Naive thymus-derived CD8-positive, alpha-beta T cell (primary cell): ENCODE results near the gene SLC7A14. TPM values are rescaled to one million over a fixed set of nuclear protein-coding genes. Genes with fewer than 3 reads are reported as not detected.

Experiments
- ATAC-seq, 2 donors: fragments of 150-1000 bp; cut with Tn5 transposase in 1 of 2; sonication (Bioruptor Pico), chemical (Tn5 transposase) in 1 of 2; 1 replicate in 1 of 2; 2 replicates in 1 of 2; pipeline ENCODE4 v1.10.0; 2021; ENCODE audit warnings: mild to moderate bottlenecking in 2 of 2, moderate library complexity in 2 of 2
- POLR2A ChIA-PET: fragments of 350-600 bp; sonication (Branson Sonifier 250); formaldehyde crosslinking; loops from one replicate; lab custom pipeline; 2021; ENCODE audit warnings: antibody characterized with exemption; lab: Charles Lee
- DNase-seq, 10 donors: peaks; one replicate each; pipeline versions ENCODE4 v3.0.0 to v3.0.0-alpha.2; 2020 to 2022
- H3K27ac Mint-ChIP-seq, 10 donors: one replicate each; pipeline ENCODE4 v1.8.0; 2020 to 2022; ENCODE audit warnings: mild to moderate bottlenecking in 10 of 10, mixed read lengths in 10 of 10, moderate library complexity in 4 of 10, inconsistent platforms in 1 of 10
- H3K27me3 Mint-ChIP-seq, 5 donors: one replicate each; pipeline ENCODE4 v1.8.0; 2021 to 2022; ENCODE audit warnings: mixed read lengths in 5 of 5
- H3K36me3 Mint-ChIP-seq, 3 donors: one replicate each; pipeline ENCODE4 v1.8.0; 2020 to 2022; ENCODE audit warnings: mixed read lengths in 3 of 3, mild to moderate bottlenecking in 2 of 3, inconsistent platforms in 1 of 3
- H3K4me1 Mint-ChIP-seq, 4 donors: one replicate each; pipeline ENCODE4 v1.8.0; 2021 to 2022; ENCODE audit warnings: mixed read lengths in 4 of 4
- H3K4me3 Mint-ChIP-seq, 10 donors: one replicate each; pipeline ENCODE4 v1.8.0; 2020 to 2022; ENCODE audit warnings: mild to moderate bottlenecking in 10 of 10, mixed read lengths in 10 of 10, moderate library complexity in 6 of 10, inconsistent platforms in 1 of 10
- H3K9me3 Mint-ChIP-seq, 9 donors: one replicate each; pipeline ENCODE4 v1.8.0; 2020 to 2022; ENCODE audit warnings: mixed read lengths in 9 of 9, mild to moderate bottlenecking in 3 of 9, inconsistent platforms in 1 of 9, moderate library complexity in 1 of 9
- polyA plus RNA-seq, 3 donors: library from polyadenylated mRNA; unstranded; fragments of 300-500 nt; fragmentation: Illumina TruSeq; gene quantifications; one replicate each; pipeline ENCODE4 v1.2.3, GENCODE V29; 2021
- total RNA-seq, 8 experiments: library from RNA in 2 of 8; stranded (reverse) in 2 of 8; gene quantifications; one replicate each; pipeline ENCODE4 v1.2.3 and lab custom pipeline; 2021 to 2026

The SLC7A14 gene
- total and polyA plus RNA-seq, 5 experiments from 2014 or later, result not detected

DNA sequence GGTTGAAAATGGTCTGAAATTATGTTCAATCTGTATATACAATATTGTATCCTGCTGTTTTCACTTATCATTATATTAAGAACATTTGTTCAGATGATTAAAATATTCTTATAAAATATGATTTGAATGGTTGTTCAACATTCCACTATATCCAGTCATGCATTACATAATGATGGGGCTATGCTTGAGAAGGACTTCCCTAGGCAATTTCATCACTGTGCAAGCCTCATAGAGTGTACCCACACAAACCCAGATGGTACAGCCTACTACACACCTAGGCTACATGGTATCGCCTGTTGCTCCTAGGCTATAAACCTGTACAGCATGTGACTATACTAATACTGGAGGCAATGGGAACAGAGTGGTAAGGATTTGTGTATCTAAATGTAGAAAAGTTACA lies 30.5 kb downstream of the SLC7A14 start:
- peaks cover 0 to 2% (median 0%) of the 10 kb centered on the region in 9 donors for H3K9me3 Mint-ChIP-seq
- no peak overlapping the region for H3K4me3 Mint-ChIP-seq
- ATAC-seq, result no peak
- no peaks in the 10 kb centered on the region for H3K36me3 Mint-ChIP-seq
- no peak overlapping the region for H3K27ac Mint-ChIP-seq
- H3K4me1 Mint-ChIP-seq, result no peaks in the 10 kb centered on the region
- POLR2A ChIA-PET, result no interaction called here
- DNase-seq, result no peak
- peaks cover 17 to 46% (median 20%) of the 10 kb centered on the region in 5 donors for H3K27me3 Mint-ChIP-seq

DNA sequence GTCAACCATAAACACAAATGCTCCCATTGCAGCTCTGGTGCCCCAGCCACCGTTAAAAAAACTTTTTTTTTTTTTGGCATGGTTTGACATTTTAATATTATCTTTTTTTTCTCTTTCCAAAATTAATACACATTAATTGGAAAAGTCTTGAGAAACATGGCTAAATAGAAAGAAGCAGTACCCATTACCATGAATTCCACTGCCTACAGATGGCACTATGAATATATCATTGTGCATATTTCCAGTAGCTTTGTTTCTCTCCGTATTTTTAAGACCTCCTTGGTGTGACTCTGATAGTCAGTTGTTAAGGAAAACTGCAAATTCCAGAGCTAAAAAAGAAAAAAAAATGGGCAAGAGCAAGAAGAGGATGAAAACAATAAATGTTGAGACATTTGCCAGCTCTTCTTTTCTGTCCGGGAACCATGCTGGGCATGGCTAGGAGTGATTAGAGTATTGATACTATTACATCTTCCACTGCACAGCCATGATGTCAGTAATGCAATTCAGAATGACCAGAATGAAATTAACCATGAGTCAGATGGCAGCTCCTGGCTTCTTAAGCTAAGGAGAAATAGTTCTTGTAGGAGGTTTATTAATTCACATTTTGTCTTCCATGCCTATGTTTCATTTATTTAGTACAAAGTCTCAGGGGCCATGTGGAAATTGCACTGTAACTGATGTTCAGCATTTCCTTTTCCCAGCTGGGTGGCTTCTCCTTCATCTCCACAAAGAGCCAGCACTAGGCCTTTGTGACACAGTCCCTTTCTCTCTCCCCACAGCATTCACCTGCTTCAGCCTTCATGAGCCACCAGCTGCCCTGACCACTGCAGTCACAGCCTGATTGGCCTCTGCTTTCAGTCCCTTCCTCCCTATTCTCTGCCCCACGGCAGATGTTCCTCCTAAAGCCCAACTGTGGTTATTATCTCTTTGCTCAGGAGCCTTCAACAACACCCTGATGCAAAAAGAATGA lies 31.8 kb downstream of the SLC7A14 start:
- Mint-ChIP-seq H3K4me3 (no peak overlapping the region), H3K27me3 (peaks cover 20 to 39% (median 24%) of the 10 kb centered on the region in 5 donors), H3K4me1 (no peaks in the 10 kb centered on the region), H3K9me3 (peaks cover 0 to 2% (median 0%) of the 10 kb centered on the region in 9 donors), H3K36me3 (no peaks in the 10 kb centered on the region), H3K27ac (no peak overlapping the region)
- DNase-seq (no peak), ATAC-seq (no peak)
- POLR2A ChIA-PET, result no interaction called here

DNA sequence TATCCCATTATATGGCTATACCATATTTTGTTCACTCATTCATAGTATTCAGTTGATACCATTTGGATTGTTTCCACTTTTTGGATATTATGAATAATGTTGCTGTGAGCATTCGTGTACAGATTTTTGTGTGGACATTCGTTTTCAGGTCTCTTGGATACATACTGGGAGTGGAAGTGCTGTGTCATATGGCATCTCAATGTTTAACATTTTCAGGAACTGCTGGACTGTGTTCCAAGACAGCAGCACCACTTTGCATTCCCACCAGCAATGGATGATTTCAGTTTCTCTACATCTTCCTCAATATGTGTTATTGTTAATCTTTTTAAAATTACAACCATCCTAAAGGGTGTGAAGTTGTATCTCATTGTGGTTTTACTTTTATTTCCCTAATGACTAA lies 34.6 kb downstream of the SLC7A14 start:
- POLR2A ChIA-PET, result no interaction called here
- ATAC-seq, result no peak
- H3K4me1 Mint-ChIP-seq, result no peaks in the 10 kb centered on the region
- H3K27me3 Mint-ChIP-seq, result peaks cover 13 to 29% (median 16%) of the 10 kb centered on the region in 5 donors
- no peak for DNase-seq
- no peak overlapping the region for H3K4me3 Mint-ChIP-seq
- no peak overlapping the region for H3K27ac Mint-ChIP-seq
- no peaks in the 10 kb centered on the region for H3K9me3 Mint-ChIP-seq
- no peaks in the 10 kb centered on the region for H3K36me3 Mint-ChIP-seq

DNA sequence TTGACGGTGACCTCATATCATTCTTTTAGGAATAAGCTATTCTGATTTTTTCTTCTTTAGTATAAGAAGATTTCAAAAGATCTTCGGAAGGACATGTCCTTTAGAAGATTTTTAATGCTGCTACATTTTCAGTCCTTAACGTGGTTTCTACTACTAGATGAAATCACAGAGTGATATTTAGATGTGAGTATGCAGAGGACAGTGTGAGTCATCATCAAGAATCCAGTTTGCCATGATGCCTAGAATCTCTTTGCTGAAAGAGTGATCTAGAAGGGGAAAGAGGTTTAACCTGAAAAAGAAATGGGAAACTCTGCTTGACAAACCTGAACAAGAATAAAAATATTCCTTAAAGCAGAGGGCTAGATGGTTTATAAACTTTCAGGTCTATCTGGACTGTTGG lies 43.2 kb downstream of the SLC7A14 start:
- Mint-ChIP-seq H3K27ac (no peak overlapping the region), H3K36me3 (no peaks in the 10 kb centered on the region), H3K9me3 (no peaks in the 10 kb centered on the region), H3K4me3 (no peak overlapping the region), H3K27me3 (peaks cover 15 to 26% (median 23%) of the 10 kb centered on the region in 5 donors), H3K4me1 (no peaks in the 10 kb centered on the region)
- no peak for DNase-seq
- POLR2A ChIA-PET, result no interaction called here
- no peak for ATAC-seq

DNA sequence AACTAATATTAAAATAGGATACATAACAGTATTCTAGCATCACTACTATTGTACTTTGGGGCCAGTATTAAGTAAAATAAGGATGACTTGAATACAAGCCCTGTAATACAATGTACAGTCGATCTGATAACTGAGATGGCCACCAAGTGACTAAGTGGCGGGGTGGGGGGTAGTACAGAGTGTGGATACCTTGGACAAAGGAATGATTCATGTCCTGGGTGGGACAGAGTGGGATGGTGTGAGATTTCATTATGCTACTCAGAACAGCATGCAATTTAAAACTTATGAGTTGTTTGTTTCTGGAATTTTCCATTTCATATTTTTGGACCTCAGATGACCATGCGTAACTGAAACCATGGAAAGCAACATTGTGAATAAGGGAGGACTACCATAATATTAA lies 46.0 kb downstream of the SLC7A14 start:
- ATAC-seq, result no peak
- POLR2A ChIA-PET, result no interaction called here
- H3K27ac Mint-ChIP-seq, result no peak overlapping the region
- no peak for DNase-seq
- H3K4me1 Mint-ChIP-seq, result no peaks in the 10 kb centered on the region
- H3K36me3 Mint-ChIP-seq, result no peaks in the 10 kb centered on the region
- no peaks in the 10 kb centered on the region for H3K9me3 Mint-ChIP-seq
- no peak overlapping the region for H3K4me3 Mint-ChIP-seq
- H3K27me3 Mint-ChIP-seq, result peaks cover 19 to 44% (median 25%) of the 10 kb centered on the region in 5 donors

DNA sequence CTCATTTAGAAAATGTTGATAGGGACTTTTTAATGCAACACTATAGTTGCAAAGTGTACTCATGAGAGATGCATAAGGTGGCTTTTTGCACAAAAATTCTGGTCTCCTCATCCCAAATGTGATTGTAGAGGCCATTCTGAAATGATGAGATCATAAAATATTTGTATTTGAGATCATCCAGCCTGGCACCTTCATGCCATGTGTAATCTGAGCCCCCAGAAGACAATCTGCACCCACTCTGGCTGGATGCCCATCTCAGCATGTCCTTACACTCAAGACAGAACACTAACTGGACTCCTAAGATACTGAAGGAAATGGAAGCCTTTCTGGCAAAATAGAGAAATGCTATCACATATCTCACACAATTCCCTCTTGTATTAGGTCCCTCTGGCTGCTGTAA lies 49.2 kb downstream of the SLC7A14 start:
- H3K27me3 Mint-ChIP-seq, result peaks cover 14 to 41% (median 24%) of the 10 kb centered on the region in 5 donors
- no peak overlapping the region for H3K27ac Mint-ChIP-seq
- H3K4me1 Mint-ChIP-seq, result no peaks in the 10 kb centered on the region
- H3K4me3 Mint-ChIP-seq, result no peak overlapping the region
- no peak for ATAC-seq
- no peak for DNase-seq
- POLR2A ChIA-PET, result no interaction called here
- H3K36me3 Mint-ChIP-seq, result no peaks in the 10 kb centered on the region
- H3K9me3 Mint-ChIP-seq, result no peaks in the 10 kb centered on the region

DNA sequence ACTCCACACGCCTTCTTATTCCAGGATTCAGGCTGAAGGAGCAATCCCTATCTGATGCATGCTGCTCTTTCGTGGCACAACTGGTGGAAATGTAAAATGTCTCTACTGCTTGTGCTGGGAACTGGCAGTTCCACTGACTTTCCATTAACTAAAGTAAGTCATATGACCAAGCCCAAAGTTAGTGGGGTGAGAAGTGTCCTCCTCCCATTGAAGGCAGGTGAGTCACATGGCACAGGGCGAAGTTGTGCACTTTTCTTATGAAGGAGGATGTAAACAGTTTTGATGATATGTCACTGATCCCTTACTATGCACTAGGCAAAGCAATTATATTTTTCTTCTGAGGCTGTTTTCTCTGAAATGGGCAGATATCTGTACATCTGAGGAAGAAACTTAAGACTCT lies 51.6 kb downstream of the SLC7A14 start:
- H3K36me3 Mint-ChIP-seq, result no peaks in the 10 kb centered on the region
- no peaks in the 10 kb centered on the region for H3K4me1 Mint-ChIP-seq
- ATAC-seq (no peak), DNase-seq (no peak)
- peaks cover 9 to 44% (median 20%) of the 10 kb centered on the region in 5 donors for H3K27me3 Mint-ChIP-seq
- H3K4me3 Mint-ChIP-seq, result no peak overlapping the region
- no peak overlapping the region for H3K27ac Mint-ChIP-seq
- H3K9me3 Mint-ChIP-seq, result no peaks in the 10 kb centered on the region
- POLR2A ChIA-PET, result no interaction called here

DNA sequence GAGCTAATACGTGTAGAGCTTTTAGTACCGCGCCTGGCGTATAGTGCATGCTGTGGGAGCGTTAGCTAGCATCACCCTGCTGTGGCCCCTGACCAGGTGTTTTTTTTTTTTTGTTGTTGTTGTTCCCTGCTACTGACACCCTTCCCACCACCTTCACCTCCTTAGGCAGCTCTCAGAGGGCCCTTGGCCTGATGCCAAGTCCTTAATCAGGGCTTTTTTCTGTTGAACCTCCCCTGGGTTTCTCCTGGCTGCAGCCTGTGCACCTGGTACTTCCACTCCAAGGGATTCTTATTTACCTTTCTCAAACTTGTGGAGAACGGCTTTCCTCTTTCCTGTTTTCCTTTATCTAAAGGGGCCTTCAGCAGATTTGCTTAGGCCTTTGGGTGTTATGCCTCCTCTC lies 53.3 kb downstream of the SLC7A14 start:
- H3K4me1 Mint-ChIP-seq, result no peaks in the 10 kb centered on the region
- H3K27me3 Mint-ChIP-seq, result peaks cover 4 to 33% (median 14%) of the 10 kb centered on the region in 5 donors
- H3K9me3 Mint-ChIP-seq, result no peaks in the 10 kb centered on the region
- no peak for DNase-seq
- POLR2A ChIA-PET, result interaction anchor here (0.5 kb wide), 1 partner anchor 155 kb away, joined by 4 read pairs; no protein-coding TSS in a partner anchor
- no peak overlapping the region for H3K4me3 Mint-ChIP-seq
- no peaks in the 10 kb centered on the region for H3K36me3 Mint-ChIP-seq
- no peak for ATAC-seq
- no peak overlapping the region for H3K27ac Mint-ChIP-seq

DNA sequence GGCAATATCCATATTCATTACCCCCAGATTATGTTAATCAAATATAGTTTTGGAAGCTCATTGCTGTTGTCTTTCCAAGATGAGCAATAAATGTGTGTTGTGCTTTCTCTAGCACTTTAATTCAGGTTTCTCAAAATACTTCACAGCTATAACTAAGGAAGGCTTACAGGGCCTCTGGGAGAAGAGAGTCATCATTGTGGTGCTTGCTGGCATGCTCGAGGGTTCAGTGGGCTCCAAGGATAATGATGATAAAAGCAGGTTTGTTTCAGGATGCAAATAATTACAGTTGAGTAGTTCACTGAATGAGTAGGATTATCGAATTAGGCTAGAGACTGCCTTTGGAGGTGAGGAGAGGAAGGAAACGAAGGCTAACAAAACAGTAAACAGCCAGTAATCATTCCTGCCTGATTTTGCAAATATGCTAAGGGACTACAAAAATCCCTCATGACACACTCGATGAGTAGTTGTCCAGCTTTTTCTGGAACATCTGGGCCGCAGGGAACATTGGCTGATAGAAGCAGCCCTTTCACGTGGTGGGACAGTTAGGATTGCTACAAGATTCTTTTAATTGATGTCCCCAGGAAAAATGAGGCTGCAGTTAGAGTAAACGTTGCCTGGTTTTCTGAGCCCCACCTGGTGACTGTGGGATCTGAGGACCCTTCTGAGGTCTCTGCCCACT lies 54.1 kb downstream of the SLC7A14 start:
- H3K27ac Mint-ChIP-seq, result no peak overlapping the region
- H3K9me3 Mint-ChIP-seq, result no peaks in the 10 kb centered on the region
- DNase-seq (no peak), ATAC-seq (no peak)
- H3K4me3 Mint-ChIP-seq, result no peak overlapping the region
- H3K27me3 Mint-ChIP-seq, result peaks cover 4 to 25% (median 9%) of the 10 kb centered on the region in 5 donors
- no peaks in the 10 kb centered on the region for H3K36me3 Mint-ChIP-seq
- H3K4me1 Mint-ChIP-seq, result no peaks in the 10 kb centered on the region
- POLR2A ChIA-PET, result no interaction called here

DNA sequence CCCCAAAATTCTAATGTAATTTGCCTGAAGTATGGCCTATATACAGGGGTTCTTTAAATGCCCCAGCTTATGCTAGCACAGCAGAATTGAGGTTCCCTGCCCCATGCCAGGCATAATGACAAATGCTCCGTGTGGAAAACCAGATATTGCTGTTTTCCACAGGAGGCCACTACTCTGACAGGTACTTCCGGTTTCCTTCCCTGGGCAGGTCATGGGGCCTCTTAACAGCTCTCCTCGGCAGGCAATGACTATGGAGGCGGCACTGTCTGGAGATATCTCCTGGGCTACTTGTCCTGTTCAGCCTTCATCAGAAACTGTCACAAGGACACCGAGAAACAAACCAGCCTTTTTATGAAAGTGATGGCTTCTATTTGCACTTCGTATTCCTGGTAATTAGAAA lies 54.8 kb downstream of the SLC7A14 start:
- POLR2A ChIA-PET, result no interaction called here
- ATAC-seq (no peak), DNase-seq (no peak)
- Mint-ChIP-seq H3K4me3 (no peak overlapping the region), H3K9me3 (no peaks in the 10 kb centered on the region), H3K27me3 (peaks cover 3 to 20% (median 7%) of the 10 kb centered on the region in 5 donors), H3K36me3 (no peaks in the 10 kb centered on the region), H3K27ac (no peak overlapping the region), H3K4me1 (no peaks in the 10 kb centered on the region)

DNA sequence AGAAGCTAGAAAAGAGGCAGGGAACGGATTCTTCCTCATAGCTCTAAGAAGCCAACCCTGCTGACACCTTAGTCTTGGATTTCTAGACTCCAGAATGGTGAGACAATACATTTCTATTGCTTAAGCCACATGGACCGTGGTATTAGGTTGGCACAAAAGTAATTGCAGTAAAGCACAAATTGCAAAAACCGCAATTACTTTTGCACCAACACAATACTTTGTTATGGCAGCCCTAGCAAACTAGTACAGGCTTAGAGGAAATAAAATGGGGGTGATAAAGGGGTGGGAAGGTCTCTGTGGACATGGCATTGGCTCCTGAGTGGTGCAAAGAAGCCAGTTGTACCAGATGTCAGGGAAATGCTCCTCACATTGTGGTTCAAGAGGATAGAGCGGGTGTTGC lies 56.0 kb downstream of the SLC7A14 start:
- ATAC-seq (no peak), DNase-seq (no peak)
- Mint-ChIP-seq H3K27me3 (peaks cover 2 to 15% (median 2%) of the 10 kb centered on the region in 5 donors), H3K36me3 (no peaks in the 10 kb centered on the region), H3K9me3 (no peaks in the 10 kb centered on the region), H3K4me1 (no peaks in the 10 kb centered on the region), H3K4me3 (no peak overlapping the region), H3K27ac (no peak overlapping the region)
- POLR2A ChIA-PET, result no interaction called here

DNA sequence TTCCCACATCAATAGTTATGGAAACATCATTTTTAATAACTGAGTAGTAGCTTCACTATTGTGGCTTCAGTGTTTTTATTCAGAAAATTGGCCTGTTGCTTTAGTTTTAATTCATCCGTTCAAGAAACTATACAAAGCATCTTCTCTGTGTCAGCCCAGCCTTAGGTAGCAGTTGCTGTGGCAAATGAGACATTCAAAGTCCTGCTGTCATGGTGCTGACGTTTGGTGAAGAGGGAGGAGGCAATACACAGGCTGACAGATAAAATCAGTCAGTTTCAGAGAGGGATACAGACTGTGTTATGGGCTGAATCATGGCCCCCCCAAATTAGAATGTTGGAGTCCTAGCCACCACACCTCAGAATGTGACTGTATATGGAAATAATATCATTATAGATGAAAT lies 56.5 kb downstream of the SLC7A14 start:
- POLR2A ChIA-PET, result no interaction called here
- Mint-ChIP-seq H3K27ac (no peak overlapping the region), H3K4me1 (no peaks in the 10 kb centered on the region), H3K27me3 (peaks cover 0 to 15% (median 2%) of the 10 kb centered on the region in 5 donors), H3K9me3 (no peaks in the 10 kb centered on the region), H3K36me3 (no peaks in the 10 kb centered on the region), H3K4me3 (no peak overlapping the region)
- DNase-seq (no peak), ATAC-seq (no peak)

DNA sequence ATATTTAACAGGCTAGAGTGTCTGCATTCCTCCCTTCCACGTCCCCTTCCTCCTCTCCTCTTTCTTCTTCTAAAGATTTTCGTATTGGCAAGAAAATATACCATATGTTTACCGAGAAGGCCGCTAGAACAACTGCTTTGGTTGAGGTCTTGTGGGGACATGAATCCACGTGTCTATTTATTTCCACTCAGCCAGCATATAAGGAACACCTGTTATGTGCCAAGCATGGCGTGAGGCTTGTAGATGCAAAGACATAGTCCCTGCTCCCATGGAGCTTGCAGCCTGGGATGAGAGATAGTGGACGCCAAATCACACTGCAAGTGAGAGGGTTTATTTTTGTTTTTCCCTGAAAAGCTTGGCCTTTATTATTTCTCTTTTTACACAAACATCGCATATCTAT lies 57.1 kb downstream of the SLC7A14 start:
- DNase-seq (no peak), ATAC-seq (no peak)
- H3K27me3 Mint-ChIP-seq, result peaks cover 0 to 15% (median 2%) of the 10 kb centered on the region in 5 donors
- no peak overlapping the region for H3K4me3 Mint-ChIP-seq
- H3K27ac Mint-ChIP-seq, result no peak overlapping the region
- no peaks in the 10 kb centered on the region for H3K9me3 Mint-ChIP-seq
- no peaks in the 10 kb centered on the region for H3K36me3 Mint-ChIP-seq
- H3K4me1 Mint-ChIP-seq, result no peaks in the 10 kb centered on the region
- POLR2A ChIA-PET, result no interaction called here
